Peyer's patch (tissue), 4 donors: ENCODE measurements around the gene SEMA3A.

ENCODE experiments used
- CTCF ChIP-seq, 6 experiments: fragments of 450-650 bp in 4 of 6; fragments of 200-600 bp in 2 of 6; sonication (generic) in 1 of 6; IDR thresholded peaks; one replicate each; pipeline ENCODE4 v1.5.1; 2017 to 2019; ENCODE audit warnings: antibody characterized with exemption in 6 of 6, mild to moderate bottlenecking in 3 of 6, moderate library complexity in 1 of 6
- POLR2A ChIP-seq, 2 donors: fragments of 450-650 bp; IDR thresholded peaks; one replicate each; pipeline ENCODE4 v1.5.1; 2017; ENCODE audit warnings: antibody characterized with exemption in 2 of 2, mild to moderate bottlenecking in 2 of 2, moderate library complexity in 2 of 2

- TF ChIP-seq POLR2A (IDR thresholded peaks at IDR 0.05) (no peak), CTCF (IDR thresholded peaks at IDR 0.05) (no peak)
Measured at GRCh38 chr7:84195295-84196060, 889 bp upstream of the SEMA3A start.
